GM19438 (cell line): Measurements from ENCODE around the gene TEX48.

Source experiments
- ATAC-seq: cut with Tn5 transposase; IDR thresholded peaks from one replicate; pipeline ENCODE4 v1.9.1; 2021; ENCODE audit warnings: low read depth; ENCODE audit not compliant: unreplicated experiment

The TEX48 gene

GRCh38 chr9:114626415-114627020 is 55.5 kb downstream of the TEX48 start:
- no peak for ATAC-seq

DNA sequence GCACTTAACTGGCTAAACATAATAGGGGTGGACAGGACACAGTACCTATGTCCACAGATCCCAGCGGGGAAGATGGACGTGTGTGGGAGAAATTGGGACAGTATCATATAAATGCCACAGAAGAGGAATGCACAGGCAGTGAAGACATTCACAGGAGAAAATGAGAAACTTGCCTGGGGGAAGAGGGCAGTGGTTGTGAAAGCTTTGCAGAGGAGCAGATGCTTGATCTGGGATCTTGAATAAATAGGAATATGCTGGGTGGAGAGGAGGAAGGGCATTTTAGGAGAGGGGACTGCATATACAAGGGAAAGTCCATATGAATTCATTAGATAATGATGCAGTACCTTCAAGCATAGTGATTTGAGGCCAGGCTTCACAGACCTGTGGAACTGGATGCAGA is 57.3 kb downstream of the TEX48 start:
- ATAC-seq: no peak

DNA sequence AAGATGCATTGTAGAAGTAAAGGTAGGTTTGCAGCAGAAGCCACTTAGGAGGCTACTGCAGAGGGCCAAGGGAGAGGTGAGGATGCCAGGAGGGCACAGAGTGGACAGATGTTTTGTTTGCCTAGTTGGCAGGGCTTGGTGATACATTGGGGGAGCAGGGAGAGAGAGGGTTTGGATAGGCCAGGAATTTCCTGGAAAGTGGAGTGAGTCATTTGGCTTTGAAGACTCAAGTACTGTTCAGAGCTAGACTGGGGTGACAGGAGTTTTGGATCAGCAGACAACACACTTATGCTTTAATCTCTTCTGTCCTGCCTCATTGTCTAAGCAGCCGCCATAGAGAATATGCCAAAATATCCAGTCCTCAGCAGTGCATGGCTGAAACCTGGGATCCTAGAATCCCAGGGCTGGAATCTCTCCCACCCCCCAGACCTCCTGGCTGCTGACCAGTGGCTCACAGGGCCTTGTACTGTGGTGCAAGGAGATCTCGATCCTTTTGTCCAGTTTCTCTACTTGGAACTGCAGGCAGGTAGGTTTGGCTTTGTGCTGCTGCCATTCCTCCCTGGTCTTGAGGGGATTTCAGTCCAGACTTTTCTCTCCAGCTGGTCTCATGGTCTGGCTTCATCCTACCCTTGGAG is 59.9 kb downstream of the TEX48 start:
- ATAC-seq: no peak

GRCh38 chr9:114621561-114621960 is 60.4 kb downstream of the TEX48 start:
- ATAC-seq: no peak

DNA sequence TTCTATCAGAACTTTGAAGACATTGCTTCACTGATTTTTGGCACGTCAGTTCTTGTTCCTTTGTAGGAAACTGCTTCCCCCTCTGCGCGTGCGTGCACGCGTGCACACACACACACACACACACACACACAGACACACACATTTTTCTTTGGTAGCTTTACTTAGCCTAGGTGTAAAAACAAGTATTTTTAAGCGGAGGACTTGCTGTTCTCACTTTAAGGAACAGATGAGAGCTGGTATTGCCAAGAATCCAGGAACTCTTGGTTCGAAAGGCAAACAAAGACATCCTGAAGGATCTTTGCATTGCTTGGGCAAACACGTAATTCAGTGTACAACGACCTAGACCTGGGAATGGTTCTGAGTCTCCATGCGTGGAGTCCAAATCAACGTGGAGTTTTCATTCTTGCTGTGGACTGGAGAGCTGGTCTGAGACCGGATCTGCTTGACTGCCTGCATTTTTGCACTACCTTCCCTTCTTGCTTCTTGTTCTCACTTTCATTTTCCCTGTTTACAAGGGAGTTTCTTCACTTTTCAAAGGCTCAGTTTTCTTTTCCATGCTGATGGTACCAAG is 62.7 kb downstream of the TEX48 start:
- no peak for ATAC-seq

GRCh38 chr9:114616684-114617520 is 65.1 kb downstream of the TEX48 start:
- peak; percentile 58 for ATAC-seq
